Loucy (cell line): Measurements from ENCODE around the gene TNKS1BP1.

Source experiments
- H2AFZ ChIP-seq: fragments of 200-600 bp; sonication (generic); 2 replicates; pipeline ENCODE4 v1.6.0; 2016; ENCODE audit warnings: antibody characterized with exemption, mild to moderate bottlenecking, low read length, moderate library complexity
- H3F3A ChIP-seq: fragments of 200-600 bp; 2 replicates; pipeline ENCODE4 v1.6.0; 2016; ENCODE audit warnings: antibody characterized with exemption, low read depth, mild to moderate bottlenecking
- H3K27me3 ChIP-seq: fragments of 200-600 bp; sonication (generic); 2 replicates; pipeline ENCODE4 v1.6.1; 2014; ENCODE audit warnings: low read length, mild to moderate bottlenecking; ENCODE audit not compliant: insufficient read depth, poor library complexity, severe bottlenecking
- H3K36me3 ChIP-seq: fragments of 200-600 bp; sonication (generic); 2 replicates; pipeline ENCODE4 v1.6.1; 2016; ENCODE audit warnings: low read length; ENCODE audit not compliant: insufficient read depth
- H3K4me1 ChIP-seq: fragments of 200-600 bp; sonication (generic); 2 replicates; pipeline ENCODE4 v1.5.1; 2014; ENCODE audit warnings: low read length, mild to moderate bottlenecking; ENCODE audit not compliant: insufficient read depth, poor library complexity, severe bottlenecking
- H3K4me2 ChIP-seq: fragments of 200-600 bp; sonication (generic); 2 replicates; pipeline ENCODE4 v1.6.0; 2014; ENCODE audit warnings: antibody characterized with exemption, low read length, low read depth, mild to moderate bottlenecking; ENCODE audit not compliant: poor library complexity, severe bottlenecking
- H3K4me3 ChIP-seq: fragments of 200-600 bp; sonication (generic); 2 replicates; pipeline ENCODE4 v1.5.1; 2014; ENCODE audit warnings: low read length, mild to moderate bottlenecking, mixed read lengths; ENCODE audit not compliant: poor library complexity, severe bottlenecking
- H3K79me2 ChIP-seq: fragments of 200-600 bp; sonication (generic); 2 replicates; pipeline ENCODE4 v1.6.1; 2014; ENCODE audit warnings: low read length; ENCODE audit not compliant: insufficient read depth
- H3K9ac ChIP-seq: fragments of 200-600 bp; sonication (generic); 2 replicates; pipeline ENCODE4 v1.6.0; 2014; ENCODE audit warnings: mild to moderate bottlenecking, low read depth, low read length, moderate library complexity; ENCODE audit not compliant: poor library complexity, severe bottlenecking
- H3K9me2 ChIP-seq: fragments of 200-600 bp; sonication (generic); replicated peaks from 2 replicates; pipeline ENCODE4 v1.6.1; 2016; ENCODE audit warnings: low read depth, low read length, mixed read lengths
- H3K9me3 ChIP-seq: fragments of 200-600 bp; sonication (generic); 2 replicates; pipeline ENCODE4 v1.6.1; 2014; ENCODE audit warnings: mild to moderate bottlenecking, antibody characterized with exemption, low read length, low read depth; ENCODE audit not compliant: insufficient read depth
- H4K20me1 ChIP-seq: fragments of 200-600 bp; sonication (generic); 2 replicates; pipeline ENCODE4 v1.6.0; 2014; ENCODE audit warnings: antibody characterized with exemption, low read length, mild to moderate bottlenecking; ENCODE audit not compliant: insufficient read depth, poor library complexity, severe bottlenecking
- EZH2phosphoT487 ChIP-seq: fragments of 200-600 bp; IDR thresholded peaks from 2 replicates; pipeline ENCODE4 v1.6.1; 2018; ENCODE audit warnings: antibody characterized with exemption, mild to moderate bottlenecking, moderate library complexity, borderline replicate concordance
- TF ChIP-seq, protein P1 (sequence below): fragments of 200-600 bp; sonication (generic); conservative IDR thresholded peaks from 2 replicates; pipeline ENCODE4 v1.5.1; 2014; ENCODE audit warnings: mild to moderate bottlenecking, antibody characterized with exemption, low read length

Gene TNKS1BP1

DNA sequence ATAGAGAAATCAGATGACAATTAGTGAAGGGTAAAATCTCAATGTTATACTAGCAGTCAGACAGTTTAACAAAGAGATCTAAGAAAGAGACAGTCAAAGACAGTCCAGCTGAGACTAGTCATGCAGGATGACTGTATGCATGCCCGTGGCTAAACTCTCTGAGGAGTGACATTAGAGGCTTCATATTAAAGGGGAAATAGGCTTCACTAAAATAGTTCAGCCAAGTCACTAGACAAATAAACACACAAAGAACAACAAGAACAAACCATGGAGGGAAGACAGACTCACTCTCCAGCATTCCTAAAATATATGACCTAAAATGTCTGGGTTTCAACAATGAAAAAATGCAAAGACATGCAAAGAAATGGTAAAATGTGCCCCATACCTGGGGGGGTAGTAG, 69.1 kb downstream of the TNKS1BP1 start:
- Histone ChIP-seq H3K79me2 (no peaks in the 10 kb centered on the region), H3K4me1 (no peaks in the 10 kb centered on the region), H3K4me3 (no peak overlapping the region), H3K9me2 (no peaks in the 10 kb centered on the region), H3K4me2 (no peak overlapping the region), H3K9ac (no peak overlapping the region), H4K20me1 (no peaks in the 10 kb centered on the region), H2AFZ (no peak overlapping the region), H3K27me3 (peaks cover 10% of the 10 kb centered on the region), H3K9me3 (no peaks in the 10 kb centered on the region), H3K36me3 (no peaks in the 10 kb centered on the region), H3F3A (no peaks in the 10 kb centered on the region)
- TF ChIP-seq, protein P1, sequence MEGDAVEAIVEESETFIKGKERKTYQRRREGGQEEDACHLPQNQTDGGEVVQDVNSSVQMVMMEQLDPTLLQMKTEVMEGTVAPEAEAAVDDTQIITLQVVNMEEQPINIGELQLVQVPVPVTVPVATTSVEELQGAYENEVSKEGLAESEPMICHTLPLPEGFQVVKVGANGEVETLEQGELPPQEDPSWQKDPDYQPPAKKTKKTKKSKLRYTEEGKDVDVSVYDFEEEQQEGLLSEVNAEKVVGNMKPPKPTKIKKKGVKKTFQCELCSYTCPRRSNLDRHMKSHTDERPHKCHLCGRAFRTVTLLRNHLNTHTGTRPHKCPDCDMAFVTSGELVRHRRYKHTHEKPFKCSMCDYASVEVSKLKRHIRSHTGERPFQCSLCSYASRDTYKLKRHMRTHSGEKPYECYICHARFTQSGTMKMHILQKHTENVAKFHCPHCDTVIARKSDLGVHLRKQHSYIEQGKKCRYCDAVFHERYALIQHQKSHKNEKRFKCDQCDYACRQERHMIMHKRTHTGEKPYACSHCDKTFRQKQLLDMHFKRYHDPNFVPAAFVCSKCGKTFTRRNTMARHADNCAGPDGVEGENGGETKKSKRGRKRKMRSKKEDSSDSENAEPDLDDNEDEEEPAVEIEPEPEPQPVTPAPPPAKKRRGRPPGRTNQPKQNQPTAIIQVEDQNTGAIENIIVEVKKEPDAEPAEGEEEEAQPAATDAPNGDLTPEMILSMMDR: no peak
- TF ChIP-seq EZH2phosphoT487: no peak

DNA sequence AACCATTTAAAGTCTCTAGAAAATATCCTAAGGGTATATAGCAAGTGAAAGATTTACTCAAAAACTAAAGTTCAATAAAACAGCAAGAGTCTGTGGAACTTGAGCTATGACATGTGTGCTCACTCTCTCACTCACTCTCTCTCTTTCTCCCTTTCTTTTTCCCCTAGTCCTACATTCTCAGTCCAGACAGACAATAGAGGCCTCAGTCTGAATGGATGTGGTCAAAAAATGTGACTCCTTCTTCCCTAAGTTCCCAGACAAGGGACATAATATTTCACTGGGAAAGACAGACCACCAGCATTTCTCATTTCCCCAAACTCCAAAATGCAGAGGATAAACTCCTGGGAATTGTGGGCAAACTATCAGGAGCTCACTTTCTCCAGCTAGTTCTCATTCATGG, 70.1 kb downstream of the TNKS1BP1 start:
- Histone ChIP-seq H3K9me2 (no peaks in the 10 kb centered on the region), H4K20me1 (no peaks in the 10 kb centered on the region), H3K27me3 (peaks cover 10% of the 10 kb centered on the region), H3K4me1 (no peaks in the 10 kb centered on the region), H3K79me2 (no peaks in the 10 kb centered on the region), H2AFZ (no peak overlapping the region), H3K36me3 (no peaks in the 10 kb centered on the region), H3K4me3 (no peak overlapping the region), H3F3A (no peaks in the 10 kb centered on the region), H3K4me2 (no peak overlapping the region), H3K9ac (no peak overlapping the region), H3K9me3 (no peaks in the 10 kb centered on the region)
- TF ChIP-seq, protein P1: no peak
- no peak for TF ChIP-seq EZH2phosphoT487

DNA sequence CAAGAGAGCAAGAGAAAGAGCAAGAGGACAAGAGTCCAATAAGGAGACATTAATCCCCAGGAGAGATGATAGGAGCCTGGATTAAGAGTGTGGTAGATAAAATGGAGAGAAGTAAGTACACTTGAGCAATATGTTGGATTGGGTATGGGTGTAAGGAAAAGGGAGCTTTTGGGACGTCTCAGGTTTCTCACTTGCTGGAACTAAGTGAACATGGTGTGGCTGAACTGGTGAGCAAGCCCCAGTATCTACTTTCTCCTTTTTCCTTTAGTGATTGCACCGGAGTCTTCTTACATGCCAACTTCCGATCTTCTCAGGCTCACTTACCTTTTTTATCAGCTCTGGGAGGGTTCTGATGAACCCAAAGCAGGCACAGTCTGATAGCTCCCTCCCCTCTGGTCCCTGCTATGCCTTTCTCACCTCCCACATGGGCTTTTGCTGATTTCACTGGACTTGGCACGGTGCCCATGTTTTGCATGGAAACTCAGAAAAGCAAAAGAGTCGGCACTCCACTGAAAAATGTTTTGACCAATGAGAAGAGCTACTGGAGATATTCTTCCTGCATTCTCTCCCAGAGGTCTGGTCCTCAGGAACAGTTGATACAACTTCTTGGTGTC, 73.2 kb downstream of the TNKS1BP1 start:
- Histone ChIP-seq H3K9me3 (no peaks in the 10 kb centered on the region), H4K20me1 (no peaks in the 10 kb centered on the region), H3K4me1 (no peaks in the 10 kb centered on the region), H3K4me3 (no peak overlapping the region), H3F3A (no peaks in the 10 kb centered on the region), H3K79me2 (no peaks in the 10 kb centered on the region), H3K4me2 (no peak overlapping the region), H3K9me2 (no peaks in the 10 kb centered on the region), H3K9ac (no peak overlapping the region), H3K36me3 (no peaks in the 10 kb centered on the region), H2AFZ (no peak overlapping the region), H3K27me3 (peaks cover 10% of the 10 kb centered on the region)
- TF ChIP-seq EZH2phosphoT487: no peak
- TF ChIP-seq, protein P1: no peak
